Fibroblast of lung (primary cell): ENCODE measurements around the gene STARD5. TPM values are rescaled to one million over a fixed set of nuclear protein-coding genes. Genes with fewer than 3 reads are reported as not detected.

Experiments used
- DNase-seq, 2 donors: peaks; one replicate each; pipeline versions ENCODE4 v3.0.0 to v3.0.0-alpha.2; 2010; ENCODE audit warnings: low read depth in 2 of 2
- H2AFZ ChIP-seq: 2 replicates; pipeline ENCODE4 v1.5.1; 2012; ENCODE audit warnings: low read length, control low read depth, inconsistent platforms
- H3K27ac ChIP-seq: 2 replicates; pipeline ENCODE4 v1.5.1; 2011; ENCODE audit warnings: low read length, control low read depth; ENCODE audit not compliant: insufficient read depth
- H3K27me3 ChIP-seq: 2 replicates; pipeline ENCODE4 v1.5.1; 2011; ENCODE audit warnings: mild to moderate bottlenecking, low read length; ENCODE audit not compliant: control insufficient read depth, insufficient read depth
- H3K36me3 ChIP-seq: 2 replicates; pipeline ENCODE4 v1.5.1; 2011; ENCODE audit warnings: low read length; ENCODE audit not compliant: control insufficient read depth, insufficient read depth
- H3K4me1 ChIP-seq: 2 replicates; pipeline ENCODE4 v1.5.1; 2011; ENCODE audit warnings: low read length; ENCODE audit not compliant: control insufficient read depth, insufficient read depth; ENCODE audit errors: extremely low read depth
- H3K4me2 ChIP-seq: 2 replicates; pipeline ENCODE4 v1.5.1; 2011; ENCODE audit warnings: low read length, control low read depth; ENCODE audit not compliant: insufficient read depth; ENCODE audit errors: extremely low read depth
- H3K4me3 ChIP-seq, 4 experiments: fragments of 200-600 bp in 1 of 4; sonication (generic) in 1 of 4; replicated peaks in 1 of 4; 2 replicates each; pipeline ENCODE4 v1.5.1; 2011 to 2016; ENCODE audit warnings: low read length in 4 of 4, low read depth in 3 of 4, mild to moderate bottlenecking in 3 of 4, control low read depth in 2 of 4, inconsistent platforms in 1 of 4, mixed read lengths in 1 of 4; ENCODE audit not compliant: insufficient read depth in 1 of 4; ENCODE audit errors: control extremely low read depth in 1 of 4
- H3K79me2 ChIP-seq: 2 replicates; pipeline ENCODE4 v1.5.1; 2012; ENCODE audit warnings: mild to moderate bottlenecking, low read length, inconsistent platforms; ENCODE audit not compliant: control insufficient read depth, insufficient read depth
- H3K9ac ChIP-seq: 2 replicates; pipeline ENCODE4 v1.5.1; 2011; ENCODE audit warnings: mild to moderate bottlenecking, low read length, control low read depth; ENCODE audit not compliant: insufficient read depth
- H3K9me3 ChIP-seq: 2 replicates; pipeline ENCODE4 v1.5.1; 2012; ENCODE audit warnings: low read depth, low read length; ENCODE audit not compliant: control insufficient read depth, insufficient read depth
- H4K20me1 ChIP-seq: 2 replicates; pipeline ENCODE4 v1.5.1; 2011; ENCODE audit warnings: low read length; ENCODE audit not compliant: control insufficient read depth, insufficient read depth; ENCODE audit errors: extremely low read depth
- CTCF ChIP-seq, 2 donors: IDR thresholded peaks in 1 of 2; conservative IDR thresholded peaks in 1 of 2; 1 replicate in 1 of 2; 2 replicates in 1 of 2; pipeline ENCODE4 v1.5.1; 2011 to 2012; ENCODE audit warnings: low read length in 2 of 2, control low read depth in 1 of 2, inconsistent platforms in 1 of 2, low read depth in 1 of 2, mild to moderate bottlenecking in 1 of 2
- EZH2 ChIP-seq: IDR thresholded peaks from 2 replicates; pipeline ENCODE4 v1.5.1; 2012; ENCODE audit warnings: low read length, control low read depth, mild to moderate bottlenecking; ENCODE audit errors: missing control alignments
- polyA plus RNA-seq, 2 donors: library from polyadenylated mRNA; depleted of rRNA in 1 of 2; stranded (reverse) in 1 of 2; unstranded in 1 of 2; fragments of >200 nt; gene quantifications; 2 replicates each; pipeline ENCODE4 v1.2.1, GENCODE V29; 2011 to 2012; ENCODE audit warnings: missing spikeins in 1 of 2
- total RNA-seq: library from RNA; depleted of rRNA; stranded (reverse); fragments of >200 nt; gene quantifications from 2 replicates; pipeline ENCODE4 v1.2.1, GENCODE V29; 2014

STARD5 gene
- total and polyA plus RNA-seq, 2 donors (not counting 1 experiment from before 2014, with no cell fraction given) = 14.9 to 20.1 TPM

GRCh38 chr15:81312790-81313543 is 11.0 kb downstream of the STARD5 start:
- Histone ChIP-seq H3K4me2 (peak overlapping the region; percentile 41), H3K36me3 (peaks cover 14% of the 10 kb centered on the region), H3K4me3 (no peak overlapping the region), H3K9me3 (no peaks in the 10 kb centered on the region), H4K20me1 (no peaks in the 10 kb centered on the region), H3K9ac (no peak overlapping the region), H3K27ac (peak overlapping the region; percentile 79), H3K79me2 (no peaks in the 10 kb centered on the region), H3K27me3 (no peaks in the 10 kb centered on the region), H3K4me1 (peaks cover 17% of the 10 kb centered on the region), H2AFZ (no peak overlapping the region)
- DNase-seq = peak; percentile 98 to 99
- TF ChIP-seq EZH2 = no peak
- TF ChIP-seq CTCF (conservative IDR thresholded peaks at IDR 0.05 in 1 of 2, IDR thresholded peaks at IDR 0.05 in 1 of 2; ENCODE audit: low read depth in 1 of 2, low read length in 2 of 2) = no peak

DNA sequence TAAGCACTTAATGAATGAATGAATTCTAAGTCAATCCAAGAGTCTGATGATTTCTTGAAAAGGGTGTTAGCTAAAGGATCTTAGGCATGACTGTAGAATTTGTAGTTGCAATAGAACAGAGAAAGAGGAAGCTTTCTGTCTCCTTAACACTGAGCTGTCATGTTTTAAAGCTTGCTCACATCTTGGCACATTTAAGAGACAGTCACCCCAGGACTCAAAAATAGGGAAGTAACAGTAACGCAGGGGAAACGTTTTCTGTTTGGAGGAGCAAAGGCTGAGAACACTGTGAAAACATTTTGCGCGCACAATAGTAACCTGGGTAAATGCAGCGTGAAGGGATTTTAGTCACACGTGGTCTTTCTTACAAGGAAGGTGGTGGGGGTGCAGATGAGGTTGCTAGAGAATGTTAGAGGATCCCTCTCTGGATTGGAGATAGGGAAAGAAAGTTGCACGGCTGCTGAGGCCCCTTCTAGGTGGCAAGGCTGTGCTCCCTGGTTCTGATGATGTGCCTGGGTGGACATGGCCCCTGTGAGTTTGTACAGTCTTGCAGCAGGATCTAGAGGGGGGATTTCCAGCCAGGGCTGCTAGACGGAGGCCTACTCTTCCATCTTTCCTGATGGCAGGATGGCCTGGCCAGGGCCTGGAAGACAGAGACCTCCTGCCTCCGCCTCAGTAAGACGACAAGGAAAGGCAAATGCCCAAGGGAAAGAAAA is 12.0 kb downstream of the STARD5 start:
- peak; percentile 44 to 66 for DNase-seq
- H3K79me2 ChIP-seq = no peaks in the 10 kb centered on the region
- TF ChIP-seq EZH2 (no peak), CTCF (conservative IDR thresholded peaks at IDR 0.05 in 1 of 2, IDR thresholded peaks at IDR 0.05 in 1 of 2; ENCODE audit: low read depth in 1 of 2, low read length in 2 of 2) (no peak)
- no peak overlapping the region for H3K9ac ChIP-seq
- no peaks in the 10 kb centered on the region for H4K20me1 ChIP-seq
- H3K27ac ChIP-seq = no peak overlapping the region
- no peak overlapping the region for H2AFZ ChIP-seq
- H3K36me3 ChIP-seq = peaks cover 8% of the 10 kb centered on the region
- H3K4me3 ChIP-seq = no peak overlapping the region
- no peaks in the 10 kb centered on the region for H3K27me3 ChIP-seq
- no peak overlapping the region for H3K4me2 ChIP-seq
- no peaks in the 10 kb centered on the region for H3K9me3 ChIP-seq
- H3K4me1 ChIP-seq = peaks cover 17% of the 10 kb centered on the region

GRCh38 chr15:81310480-81310879 is 13.5 kb downstream of the STARD5 start:
- Histone ChIP-seq H3K36me3 (peaks cover 6% of the 10 kb centered on the region), H3K4me2 (no peak overlapping the region), H3K27me3 (no peaks in the 10 kb centered on the region), H3K9me3 (no peaks in the 10 kb centered on the region), H3K9ac (no peak overlapping the region), H3K4me1 (peaks cover 17% of the 10 kb centered on the region), H3K79me2 (no peaks in the 10 kb centered on the region), H4K20me1 (no peaks in the 10 kb centered on the region), H2AFZ (no peak overlapping the region), H3K27ac (no peak overlapping the region), H3K4me3 (no peak overlapping the region)
- DNase-seq = no peak
- TF ChIP-seq CTCF (conservative IDR thresholded peaks at IDR 0.05 in 1 of 2, IDR thresholded peaks at IDR 0.05 in 1 of 2; ENCODE audit: low read depth in 1 of 2, low read length in 2 of 2) = no peak
- TF ChIP-seq EZH2 = no peak
